GM12878 (cell line): ENCODE results near the gene HDDC3.

Experiments used
- CEBPB ChIP-seq, 2 experiments: fragments of 150-350 bp in 1 of 2; IDR thresholded peaks; 2 replicates each; pipeline ENCODE4 v1.6.1; 2012 to 2014; ENCODE audit warnings: low read depth in 2 of 2, low read length in 2 of 2, borderline replicate concordance in 1 of 2, inconsistent platforms in 1 of 2
- EED ChIP-seq: sonication (generic); IDR thresholded peaks from 2 replicates; pipeline ENCODE4 v1.6.1; 2016; ENCODE audit warnings: antibody characterized with exemption, low read depth
- EP300 ChIP-seq, 2 experiments: fragments of 150-350 bp in 1 of 2; IDR thresholded peaks; 2 replicates each; pipeline ENCODE4 v1.6.1; 2011 to 2012; ENCODE audit warnings: low read depth in 2 of 2, low read length in 2 of 2, borderline replicate concordance in 1 of 2, improper control_type of control experiment in 1 of 2, inconsistent platforms in 1 of 2; ENCODE audit not compliant: control insufficient read depth in 1 of 2
- EZH2 ChIP-seq: IDR thresholded peaks from 2 replicates; pipeline ENCODE4 v1.6.1; 2012; ENCODE audit warnings: low read depth, mild to moderate bottlenecking, control low read depth, inconsistent platforms, low read length, borderline replicate concordance; ENCODE audit not compliant: control insufficient read depth
- FOXM1 ChIP-seq: IDR thresholded peaks from 2 replicates; pipeline ENCODE4 v1.6.1; 2012; ENCODE audit warnings: low read depth, mild to moderate bottlenecking, inconsistent platforms, low read length, moderate library complexity
- POLR2A ChIP-seq: IDR thresholded peaks from 2 replicates; pipeline ENCODE4 v1.6.1; 2011; ENCODE audit warnings: low read depth, mild to moderate bottlenecking, low read length
- SRF ChIP-seq, 2 experiments: IDR thresholded peaks; 2 replicates each; pipeline ENCODE4 v1.6.1; 2011; ENCODE audit warnings: low read depth in 2 of 2, low read length in 2 of 2, mild to moderate bottlenecking in 1 of 2, moderate library complexity in 1 of 2
- TAF1 ChIP-seq: IDR thresholded peaks from 2 replicates; pipeline ENCODE4 v1.6.1; 2011; ENCODE audit warnings: mild to moderate bottlenecking, low read depth, low read length, borderline replicate concordance
- TCF7 ChIP-seq: IDR thresholded peaks from 2 replicates; pipeline ENCODE4 v1.6.1; 2014; ENCODE audit warnings: antibody characterized with exemption, borderline replicate concordance
- ZNF384 ChIP-seq: IDR thresholded peaks from 2 replicates; pipeline ENCODE4 v1.6.1; 2012; ENCODE audit warnings: low read depth, mild to moderate bottlenecking, low read length, improper control_type of control experiment, borderline replicate concordance
- TF ChIP-seq, protein P1 (sequence below): IDR thresholded peaks from 2 replicates; pipeline ENCODE4 v1.6.1; 2011; ENCODE audit warnings: low read depth, mild to moderate bottlenecking, low read length, moderate library complexity, borderline replicate concordance; ENCODE audit errors: extremely low read depth
- TF ChIP-seq, protein P2 (sequence below): fragments of 450-650 bp; formaldehyde crosslinking; IDR thresholded peaks from 2 replicates; pipeline ENCODE4 v1.5.0; 2022; ENCODE audit warnings: mild to moderate bottlenecking, missing genetic modification characterization
- TF ChIP-seq, protein P3 (sequence below), 3 experiments: IDR thresholded peaks in 2 of 3; conservative IDR thresholded peaks in 1 of 3; 2 replicates each; pipeline ENCODE4 v1.5.1; 2011; ENCODE audit warnings: low read depth in 3 of 3, low read length in 3 of 3, mild to moderate bottlenecking in 3 of 3, control low read depth in 2 of 3, moderate library complexity in 2 of 3, inconsistent platforms in 1 of 3, mixed read lengths in 1 of 3; ENCODE audit not compliant: control insufficient read depth in 2 of 3, insufficient read depth in 1 of 3; ENCODE audit errors: extremely low read depth in 1 of 3
- TF ChIP-seq, protein P4 (sequence below): IDR thresholded peaks from 2 replicates; pipeline ENCODE4 v1.6.1; 2012; ENCODE audit warnings: mild to moderate bottlenecking, low read depth, low read length

DNA sequence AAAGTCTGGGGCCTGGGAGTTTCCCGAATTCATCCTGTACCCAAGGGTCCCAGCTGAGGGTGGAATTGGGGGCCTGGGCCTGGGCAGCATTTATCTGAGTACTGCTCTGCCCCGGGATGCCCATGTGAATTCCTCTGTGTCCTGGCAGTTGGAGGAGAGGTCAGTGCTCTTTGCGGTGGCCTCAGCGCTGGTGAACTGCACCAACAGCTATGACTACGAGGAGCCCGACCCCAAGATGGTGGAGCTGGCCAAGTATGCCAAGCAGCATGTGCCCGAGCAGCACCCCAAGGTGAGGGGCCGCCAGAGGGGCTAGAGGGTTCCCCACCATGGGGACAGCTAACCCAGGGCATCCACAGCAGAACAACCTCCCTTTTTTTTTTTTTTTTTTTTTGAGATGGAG, 16.2 kb upstream of the HDDC3 start:
- no peak for TF ChIP-seq ZNF384
- TF ChIP-seq, protein P1, sequence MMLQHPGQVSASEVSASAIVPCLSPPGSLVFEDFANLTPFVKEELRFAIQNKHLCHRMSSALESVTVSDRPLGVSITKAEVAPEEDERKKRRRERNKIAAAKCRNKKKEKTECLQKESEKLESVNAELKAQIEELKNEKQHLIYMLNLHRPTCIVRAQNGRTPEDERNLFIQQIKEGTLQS, result no peak
- TF ChIP-seq, protein P2, sequence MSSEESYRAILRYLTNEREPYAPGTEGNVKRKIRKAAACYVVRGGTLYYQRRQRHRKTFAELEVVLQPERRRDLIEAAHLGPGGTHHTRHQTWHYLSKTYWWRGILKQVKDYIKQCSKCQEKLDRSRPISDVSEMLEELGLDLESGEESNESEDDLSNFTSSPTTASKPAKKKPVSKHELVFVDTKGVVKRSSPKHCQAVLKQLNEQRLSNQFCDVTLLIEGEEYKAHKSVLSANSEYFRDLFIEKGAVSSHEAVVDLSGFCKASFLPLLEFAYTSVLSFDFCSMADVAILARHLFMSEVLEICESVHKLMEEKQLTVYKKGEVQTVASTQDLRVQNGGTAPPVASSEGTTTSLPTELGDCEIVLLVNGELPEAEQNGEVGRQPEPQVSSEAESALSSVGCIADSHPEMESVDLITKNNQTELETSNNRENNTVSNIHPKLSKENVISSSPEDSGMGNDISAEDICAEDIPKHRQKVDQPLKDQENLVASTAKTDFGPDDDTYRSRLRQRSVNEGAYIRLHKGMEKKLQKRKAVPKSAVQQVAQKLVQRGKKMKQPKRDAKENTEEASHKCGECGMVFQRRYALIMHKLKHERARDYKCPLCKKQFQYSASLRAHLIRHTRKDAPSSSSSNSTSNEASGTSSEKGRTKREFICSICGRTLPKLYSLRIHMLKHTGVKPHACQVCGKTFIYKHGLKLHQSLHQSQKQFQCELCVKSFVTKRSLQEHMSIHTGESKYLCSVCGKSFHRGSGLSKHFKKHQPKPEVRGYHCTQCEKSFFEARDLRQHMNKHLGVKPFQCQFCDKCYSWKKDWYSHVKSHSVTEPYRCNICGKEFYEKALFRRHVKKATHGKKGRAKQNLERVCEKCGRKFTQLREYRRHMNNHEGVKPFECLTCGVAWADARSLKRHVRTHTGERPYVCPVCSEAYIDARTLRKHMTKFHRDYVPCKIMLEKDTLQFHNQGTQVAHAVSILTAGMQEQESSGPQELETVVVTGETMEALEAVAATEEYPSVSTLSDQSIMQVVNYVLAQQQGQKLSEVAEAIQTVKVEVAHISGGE (CRISPR knock-in tag), result no peak
- TF ChIP-seq, protein P3, sequence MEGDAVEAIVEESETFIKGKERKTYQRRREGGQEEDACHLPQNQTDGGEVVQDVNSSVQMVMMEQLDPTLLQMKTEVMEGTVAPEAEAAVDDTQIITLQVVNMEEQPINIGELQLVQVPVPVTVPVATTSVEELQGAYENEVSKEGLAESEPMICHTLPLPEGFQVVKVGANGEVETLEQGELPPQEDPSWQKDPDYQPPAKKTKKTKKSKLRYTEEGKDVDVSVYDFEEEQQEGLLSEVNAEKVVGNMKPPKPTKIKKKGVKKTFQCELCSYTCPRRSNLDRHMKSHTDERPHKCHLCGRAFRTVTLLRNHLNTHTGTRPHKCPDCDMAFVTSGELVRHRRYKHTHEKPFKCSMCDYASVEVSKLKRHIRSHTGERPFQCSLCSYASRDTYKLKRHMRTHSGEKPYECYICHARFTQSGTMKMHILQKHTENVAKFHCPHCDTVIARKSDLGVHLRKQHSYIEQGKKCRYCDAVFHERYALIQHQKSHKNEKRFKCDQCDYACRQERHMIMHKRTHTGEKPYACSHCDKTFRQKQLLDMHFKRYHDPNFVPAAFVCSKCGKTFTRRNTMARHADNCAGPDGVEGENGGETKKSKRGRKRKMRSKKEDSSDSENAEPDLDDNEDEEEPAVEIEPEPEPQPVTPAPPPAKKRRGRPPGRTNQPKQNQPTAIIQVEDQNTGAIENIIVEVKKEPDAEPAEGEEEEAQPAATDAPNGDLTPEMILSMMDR (IDR thresholded peaks at IDR 0.05 in 2 of 3, conservative IDR thresholded peaks at IDR 0.05 in 1 of 3; ENCODE audit: control insufficient read depth in 2 of 3, extremely low read depth in 1 of 3, insufficient read depth in 1 of 3, low read depth in 3 of 3, low read length in 3 of 3), result no peak
- TF ChIP-seq EP300 (IDR thresholded peaks at IDR 0.05; ENCODE audit: borderline replicate concordance in 1 of 2, control insufficient read depth in 1 of 2, low read depth in 2 of 2, low read length in 2 of 2), result no peak
- no peak for TF ChIP-seq TAF1
- no peak for TF ChIP-seq SRF (IDR thresholded peaks at IDR 0.05; ENCODE audit: low read depth in 2 of 2, low read length in 2 of 2)
- no peak for TF ChIP-seq FOXM1
- TF ChIP-seq EZH2, result no peak
- no peak for TF ChIP-seq CEBPB (IDR thresholded peaks at IDR 0.05; ENCODE audit: borderline replicate concordance in 1 of 2, low read depth in 2 of 2, low read length in 2 of 2)
- TF ChIP-seq, protein P4, sequence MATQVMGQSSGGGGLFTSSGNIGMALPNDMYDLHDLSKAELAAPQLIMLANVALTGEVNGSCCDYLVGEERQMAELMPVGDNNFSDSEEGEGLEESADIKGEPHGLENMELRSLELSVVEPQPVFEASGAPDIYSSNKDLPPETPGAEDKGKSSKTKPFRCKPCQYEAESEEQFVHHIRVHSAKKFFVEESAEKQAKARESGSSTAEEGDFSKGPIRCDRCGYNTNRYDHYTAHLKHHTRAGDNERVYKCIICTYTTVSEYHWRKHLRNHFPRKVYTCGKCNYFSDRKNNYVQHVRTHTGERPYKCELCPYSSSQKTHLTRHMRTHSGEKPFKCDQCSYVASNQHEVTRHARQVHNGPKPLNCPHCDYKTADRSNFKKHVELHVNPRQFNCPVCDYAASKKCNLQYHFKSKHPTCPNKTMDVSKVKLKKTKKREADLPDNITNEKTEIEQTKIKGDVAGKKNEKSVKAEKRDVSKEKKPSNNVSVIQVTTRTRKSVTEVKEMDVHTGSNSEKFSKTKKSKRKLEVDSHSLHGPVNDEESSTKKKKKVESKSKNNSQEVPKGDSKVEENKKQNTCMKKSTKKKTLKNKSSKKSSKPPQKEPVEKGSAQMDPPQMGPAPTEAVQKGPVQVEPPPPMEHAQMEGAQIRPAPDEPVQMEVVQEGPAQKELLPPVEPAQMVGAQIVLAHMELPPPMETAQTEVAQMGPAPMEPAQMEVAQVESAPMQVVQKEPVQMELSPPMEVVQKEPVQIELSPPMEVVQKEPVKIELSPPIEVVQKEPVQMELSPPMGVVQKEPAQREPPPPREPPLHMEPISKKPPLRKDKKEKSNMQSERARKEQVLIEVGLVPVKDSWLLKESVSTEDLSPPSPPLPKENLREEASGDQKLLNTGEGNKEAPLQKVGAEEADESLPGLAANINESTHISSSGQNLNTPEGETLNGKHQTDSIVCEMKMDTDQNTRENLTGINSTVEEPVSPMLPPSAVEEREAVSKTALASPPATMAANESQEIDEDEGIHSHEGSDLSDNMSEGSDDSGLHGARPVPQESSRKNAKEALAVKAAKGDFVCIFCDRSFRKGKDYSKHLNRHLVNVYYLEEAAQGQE, result no peak
- no peak for TF ChIP-seq EED
- TF ChIP-seq TCF7, result no peak
- TF ChIP-seq POLR2A, result no peak
